Hepatocyte (in vitro differentiated cells): ENCODE results near the gene FNBP1L. TPM values are rescaled to one million over a fixed set of nuclear protein-coding genes. Genes with fewer than 3 reads are reported as not detected.

ENCODE experiments used
- DNase-seq: peaks from one replicate; pipeline ENCODE4 v3.0.0-alpha.2; 2016; ENCODE audit warnings: low spot score
- H2AFZ ChIP-seq: fragments of 200-600 bp; sonication (generic); 2 replicates; pipeline ENCODE4 v1.6.0; 2016; ENCODE audit warnings: antibody characterized with exemption, mild to moderate bottlenecking
- H3K27ac ChIP-seq: fragments of 200-600 bp; sonication (generic); 2 replicates; pipeline ENCODE4 v1.5.1; 2016; ENCODE audit warnings: mild to moderate bottlenecking
- H3K27me3 ChIP-seq: fragments of 200-600 bp; sonication (generic); 2 replicates; pipeline ENCODE4 v1.6.1; 2016
- H3K36me3 ChIP-seq: fragments of 200-600 bp; sonication (generic); replicated peaks from 2 replicates; pipeline ENCODE4 v1.5.1; 2016; ENCODE audit warnings: low read depth; ENCODE audit not compliant: insufficient read depth
- H3K4me1 ChIP-seq: fragments of 200-600 bp; sonication (generic); 2 replicates; pipeline ENCODE4 v1.5.1; 2016; ENCODE audit warnings: mild to moderate bottlenecking, moderate library complexity; ENCODE audit not compliant: insufficient read depth
- H3K4me2 ChIP-seq: fragments of 200-600 bp; sonication (generic); 2 replicates; pipeline ENCODE4 v1.6.0; 2016
- H3K4me3 ChIP-seq: fragments of 200-600 bp; sonication (generic); 2 replicates; pipeline ENCODE4 v1.5.1; 2016; ENCODE audit warnings: mild to moderate bottlenecking
- H3K79me2 ChIP-seq: fragments of 200-600 bp; sonication (generic); 2 replicates; pipeline ENCODE4 v1.6.0; 2017; ENCODE audit warnings: mild to moderate bottlenecking
- H3K9me2 ChIP-seq: fragments of 200-600 bp; sonication (generic); replicated peaks from 2 replicates; pipeline ENCODE4 v1.6.0; 2017; ENCODE audit warnings: mild to moderate bottlenecking; ENCODE audit not compliant: insufficient read depth
- H3K9me3 ChIP-seq: fragments of 200-600 bp; sonication (generic); 2 replicates; pipeline ENCODE4 v1.5.1; 2016; ENCODE audit warnings: low read depth, mild to moderate bottlenecking
- H4K20me1 ChIP-seq: fragments of 200-600 bp; sonication (generic); 2 replicates; pipeline ENCODE4 v1.6.0; 2016; ENCODE audit warnings: mild to moderate bottlenecking; ENCODE audit not compliant: insufficient read depth, poor library complexity, severe bottlenecking
- EZH2 ChIP-seq: fragments of 200-600 bp; sonication (generic); IDR thresholded peaks from 2 replicates; pipeline ENCODE4 v1.6.1; 2016; ENCODE audit warnings: antibody characterized with exemption, mild to moderate bottlenecking, borderline replicate concordance
- EZH2phosphoT487 ChIP-seq: fragments of 200-600 bp; sonication (generic); IDR thresholded peaks from one replicate; pipeline ENCODE4 v1.6.1; 2018; ENCODE audit warnings: antibody characterized with exemption, mild to moderate bottlenecking, low read depth, moderate library complexity; ENCODE audit not compliant: unreplicated experiment, severe bottlenecking
- WGBS: methylation state at CpG from one replicate; pipeline ENCODE4 v1.1.6; 2016; ENCODE audit warnings: low lambda C conversion rate; ENCODE audit errors: missing lambda C conversion rate; 5-methylcytosine and 5-hydroxymethylcytosine counted together
- polyA plus RNA-seq: library from polyadenylated mRNA; unstranded; fragments of >200 nt; fragmentation: Nextera tagmentation; extraction: Ambion mirVana; gene quantifications from 2 replicates; pipeline ENCODE4 v1.2.1, GENCODE V29; 2016
- total RNA-seq: library from RNA; depleted of rRNA; stranded (reverse); fragments of >200 nt; gene quantifications from 2 replicates; pipeline ENCODE4 v1.2.3, GENCODE V29; 2014
- TF ChIP-seq, protein P1 (sequence below): fragments of 200-600 bp; sonication (generic); IDR thresholded peaks from 2 replicates; pipeline ENCODE4 v1.5.1; 2016; ENCODE audit warnings: antibody characterized with exemption, mild to moderate bottlenecking; ENCODE audit not compliant: poor library complexity

FNBP1L gene
- total and polyA plus RNA-seq, 2 experiments from 2014 or later, result 46.8 to 98.8 TPM

- H3K36me3 ChIP-seq, result no peaks in the 10 kb centered on the region
- no peaks in the 10 kb centered on the region for H4K20me1 ChIP-seq
- TF ChIP-seq, protein P1, sequence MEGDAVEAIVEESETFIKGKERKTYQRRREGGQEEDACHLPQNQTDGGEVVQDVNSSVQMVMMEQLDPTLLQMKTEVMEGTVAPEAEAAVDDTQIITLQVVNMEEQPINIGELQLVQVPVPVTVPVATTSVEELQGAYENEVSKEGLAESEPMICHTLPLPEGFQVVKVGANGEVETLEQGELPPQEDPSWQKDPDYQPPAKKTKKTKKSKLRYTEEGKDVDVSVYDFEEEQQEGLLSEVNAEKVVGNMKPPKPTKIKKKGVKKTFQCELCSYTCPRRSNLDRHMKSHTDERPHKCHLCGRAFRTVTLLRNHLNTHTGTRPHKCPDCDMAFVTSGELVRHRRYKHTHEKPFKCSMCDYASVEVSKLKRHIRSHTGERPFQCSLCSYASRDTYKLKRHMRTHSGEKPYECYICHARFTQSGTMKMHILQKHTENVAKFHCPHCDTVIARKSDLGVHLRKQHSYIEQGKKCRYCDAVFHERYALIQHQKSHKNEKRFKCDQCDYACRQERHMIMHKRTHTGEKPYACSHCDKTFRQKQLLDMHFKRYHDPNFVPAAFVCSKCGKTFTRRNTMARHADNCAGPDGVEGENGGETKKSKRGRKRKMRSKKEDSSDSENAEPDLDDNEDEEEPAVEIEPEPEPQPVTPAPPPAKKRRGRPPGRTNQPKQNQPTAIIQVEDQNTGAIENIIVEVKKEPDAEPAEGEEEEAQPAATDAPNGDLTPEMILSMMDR, result no peak
- no peak for TF ChIP-seq EZH2phosphoT487
- TF ChIP-seq EZH2, result no peak
- no peaks in the 10 kb centered on the region for H3K4me1 ChIP-seq
- no peaks in the 10 kb centered on the region for H3K79me2 ChIP-seq
- H3K9me3 ChIP-seq, result no peaks in the 10 kb centered on the region
- H3K4me2 ChIP-seq, result no peak overlapping the region
- no peaks in the 10 kb centered on the region for H3K27me3 ChIP-seq
- 99% methylated on average over 2 of the region's 2 CpGs for WGBS
- H2AFZ ChIP-seq, result no peak overlapping the region
- no peaks in the 10 kb centered on the region for H3K9me2 ChIP-seq
- H3K27ac ChIP-seq, result no peak overlapping the region
- H3K4me3 ChIP-seq, result no peak overlapping the region
- no peak for DNase-seq
Measured at GRCh38 chr1:93420400-93420799, 27.5 kb upstream of the FNBP1L start.

DNA sequence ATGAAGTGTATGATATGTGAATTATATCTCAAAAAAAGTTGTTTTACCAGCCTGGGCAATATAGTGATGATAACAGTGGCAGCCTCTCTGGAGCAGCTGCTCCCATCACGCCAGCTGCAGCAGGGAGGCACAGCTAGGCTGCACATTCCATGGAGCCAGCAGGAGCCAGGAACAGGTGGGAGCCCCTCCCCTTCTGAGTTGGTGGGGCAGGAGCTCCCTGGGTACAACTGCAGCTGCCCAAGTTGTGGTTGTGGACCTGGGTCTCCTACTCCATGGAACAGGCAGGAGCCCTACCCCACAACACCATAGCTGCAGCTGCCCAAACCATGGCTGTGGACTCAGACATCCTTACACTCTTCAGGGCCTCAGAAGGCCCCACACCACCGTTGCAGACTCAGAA, 21.7 kb upstream of the FNBP1L start:
- Histone ChIP-seq H3K9me3 (no peaks in the 10 kb centered on the region), H3K4me1 (no peaks in the 10 kb centered on the region), H3K9me2 (no peaks in the 10 kb centered on the region), H3K27ac (no peak overlapping the region), H3K4me3 (no peak overlapping the region), H3K27me3 (no peaks in the 10 kb centered on the region), H2AFZ (no peak overlapping the region), H3K4me2 (no peak overlapping the region), H3K79me2 (no peaks in the 10 kb centered on the region), H3K36me3 (no peaks in the 10 kb centered on the region), H4K20me1 (no peaks in the 10 kb centered on the region)
- 83% methylated on average over 2 of the region's 2 CpGs for WGBS
- no peak for TF ChIP-seq EZH2phosphoT487
- no peak for TF ChIP-seq EZH2
- TF ChIP-seq, protein P1, result no peak
- DNase-seq, result no peak

- H3K4me1 ChIP-seq, result no peaks in the 10 kb centered on the region
- no peak overlapping the region for H3K4me2 ChIP-seq
- H3K79me2 ChIP-seq, result no peaks in the 10 kb centered on the region
- H3K9me3 ChIP-seq, result no peaks in the 10 kb centered on the region
- 96% methylated on average over 3 of the region's 3 CpGs for WGBS
- no peaks in the 10 kb centered on the region for H4K20me1 ChIP-seq
- DNase-seq, result no peak
- no peaks in the 10 kb centered on the region for H3K9me2 ChIP-seq
- H2AFZ ChIP-seq, result no peak overlapping the region
- H3K27ac ChIP-seq, result no peak overlapping the region
- H3K36me3 ChIP-seq, result no peaks in the 10 kb centered on the region
- H3K27me3 ChIP-seq, result no peaks in the 10 kb centered on the region
- no peak for TF ChIP-seq EZH2
- TF ChIP-seq EZH2phosphoT487, result no peak
- TF ChIP-seq, protein P1, result no peak
- no peak overlapping the region for H3K4me3 ChIP-seq
Measured at GRCh38 chr1:93427656-93428055, 20.3 kb upstream of the FNBP1L start.

DNA sequence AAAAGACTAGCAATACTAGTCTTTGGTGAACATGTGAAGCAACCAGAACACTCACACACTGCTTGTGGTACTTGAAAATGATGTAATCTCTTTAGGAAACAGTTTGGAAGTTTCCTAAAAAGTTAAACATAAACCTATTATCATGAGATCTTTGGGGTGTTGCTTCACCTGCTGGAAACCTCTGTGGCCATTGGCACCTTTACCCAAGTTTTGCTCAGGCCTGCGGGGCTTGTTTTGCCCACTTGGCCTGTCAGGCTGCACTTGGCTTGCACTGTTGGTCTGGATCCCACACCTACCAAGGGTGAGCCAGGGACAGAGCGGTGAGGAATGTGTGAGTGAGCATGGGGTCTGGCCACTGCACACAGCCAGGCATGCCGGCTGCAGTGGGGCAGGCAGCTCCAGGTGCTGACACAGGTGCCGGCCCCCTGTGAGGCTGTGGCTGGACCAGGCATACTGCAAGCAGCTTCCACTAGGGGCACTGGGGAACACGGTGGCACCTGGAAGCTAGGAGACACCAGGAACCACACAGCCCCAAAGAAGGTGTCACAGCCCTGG, 14.4 kb upstream of the FNBP1L start:
- Histone ChIP-seq H3K4me2 (no peak overlapping the region), H3K4me1 (no peaks in the 10 kb centered on the region), H3K9me2 (no peaks in the 10 kb centered on the region), H3K79me2 (no peaks in the 10 kb centered on the region), H3K27ac (no peak overlapping the region), H3K9me3 (no peaks in the 10 kb centered on the region), H4K20me1 (no peaks in the 10 kb centered on the region), H3K27me3 (no peaks in the 10 kb centered on the region), H3K36me3 (no peaks in the 10 kb centered on the region), H3K4me3 (no peak overlapping the region), H2AFZ (no peak overlapping the region)
- TF ChIP-seq, protein P1, result no peak
- TF ChIP-seq EZH2, result no peak
- no peak for TF ChIP-seq EZH2phosphoT487
- 72% methylated on average over 5 of the region's 5 CpGs for WGBS
- peak; percentile 19 for DNase-seq
